Sigmoid colon (tissue), 4 donors: Measurements from ENCODE around the gene TFEC.

Experiments used
- POLR2AphosphoS5 ChIP-seq, 4 donors: sonication (generic); formaldehyde crosslinking; IDR thresholded peaks; one replicate each; pipeline ENCODE4 v1.6.1; 2017; ENCODE audit warnings: antibody characterized with exemption in 4 of 4
- TF ChIP-seq, protein P1 (sequence below), 4 experiments: fragments of 450-650 bp in 3 of 4; fragments of 200-600 bp in 1 of 4; IDR thresholded peaks; one replicate each; pipeline ENCODE4 v1.5.1; 2016 to 2019; ENCODE audit warnings: antibody characterized with exemption in 4 of 4, mild to moderate bottlenecking in 3 of 4, moderate library complexity in 2 of 4

DNA sequence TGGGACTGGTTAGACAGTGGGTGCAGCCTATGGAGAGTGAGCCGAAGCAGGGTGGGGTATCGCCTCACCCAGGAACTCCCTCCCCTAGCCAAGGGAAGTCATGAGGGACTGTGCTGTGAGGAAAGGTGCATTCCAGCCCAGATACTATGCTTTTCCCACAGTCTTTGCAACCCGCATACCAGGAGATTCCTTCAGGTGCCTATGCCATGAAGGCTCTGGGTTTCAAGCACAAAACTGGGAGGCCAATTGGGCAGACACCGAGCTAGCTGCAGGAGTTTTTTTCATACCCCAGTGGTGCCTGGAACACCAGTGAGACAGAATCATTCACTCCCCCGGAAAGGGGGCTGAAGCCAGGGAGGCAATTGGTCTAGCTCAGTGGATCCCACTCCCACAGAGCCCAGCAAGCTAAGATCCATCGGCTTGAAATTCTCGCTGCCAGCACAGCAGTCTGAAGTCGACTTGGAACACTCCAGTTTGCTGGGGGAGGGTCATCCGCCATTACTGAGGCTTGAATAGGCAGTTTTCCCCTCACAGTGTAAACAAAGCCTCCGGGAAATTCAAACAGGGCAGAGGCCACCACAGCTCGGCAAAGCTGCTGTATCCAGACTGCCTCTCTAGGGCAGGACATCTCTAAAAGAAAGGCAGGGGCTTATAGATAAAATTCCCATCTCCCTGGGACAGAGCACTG lies 141.4 kb downstream of the TFEC start:
- TF ChIP-seq POLR2AphosphoS5 (IDR thresholded peaks at IDR 0.05), result no peak
- TF ChIP-seq, protein P1, sequence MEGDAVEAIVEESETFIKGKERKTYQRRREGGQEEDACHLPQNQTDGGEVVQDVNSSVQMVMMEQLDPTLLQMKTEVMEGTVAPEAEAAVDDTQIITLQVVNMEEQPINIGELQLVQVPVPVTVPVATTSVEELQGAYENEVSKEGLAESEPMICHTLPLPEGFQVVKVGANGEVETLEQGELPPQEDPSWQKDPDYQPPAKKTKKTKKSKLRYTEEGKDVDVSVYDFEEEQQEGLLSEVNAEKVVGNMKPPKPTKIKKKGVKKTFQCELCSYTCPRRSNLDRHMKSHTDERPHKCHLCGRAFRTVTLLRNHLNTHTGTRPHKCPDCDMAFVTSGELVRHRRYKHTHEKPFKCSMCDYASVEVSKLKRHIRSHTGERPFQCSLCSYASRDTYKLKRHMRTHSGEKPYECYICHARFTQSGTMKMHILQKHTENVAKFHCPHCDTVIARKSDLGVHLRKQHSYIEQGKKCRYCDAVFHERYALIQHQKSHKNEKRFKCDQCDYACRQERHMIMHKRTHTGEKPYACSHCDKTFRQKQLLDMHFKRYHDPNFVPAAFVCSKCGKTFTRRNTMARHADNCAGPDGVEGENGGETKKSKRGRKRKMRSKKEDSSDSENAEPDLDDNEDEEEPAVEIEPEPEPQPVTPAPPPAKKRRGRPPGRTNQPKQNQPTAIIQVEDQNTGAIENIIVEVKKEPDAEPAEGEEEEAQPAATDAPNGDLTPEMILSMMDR (IDR thresholded peaks at IDR 0.05), result no peak
